HEK293T (cell line): ENCODE results near the gene CHMP3.

ENCODE experiments used
- CTCF ChIA-PET: fragments of 350-600 bp; formaldehyde crosslinking; extraction: SDS; loops from one replicate; lab custom pipeline; 2021; ENCODE audit warnings: antibody characterized with exemption, inconsistent platforms; lab: Yijun Ruan, JAX
- POLR2A ChIA-PET: fragments of 350-600 bp; formaldehyde crosslinking; extraction: SDS; loops from one replicate; lab custom pipeline; 2020; ENCODE audit warnings: antibody characterized with exemption, inconsistent platforms; lab: Yijun Ruan, JAX
- DNase-seq: peaks from one replicate; pipeline ENCODE4 v3.0.0; 2012; ENCODE audit warnings: mixed read lengths; ENCODE audit errors: extremely low spot score
- ARNT ChIP-seq: fragments of 450-650 bp; IDR thresholded peaks from 2 replicates; pipeline ENCODE4 v1.6.1; 2017; ENCODE audit warnings: mild to moderate bottlenecking
- BHLHE40 ChIP-seq: fragments of 450-650 bp; IDR thresholded peaks from 2 replicates; pipeline ENCODE4 v1.6.1; 2016; ENCODE audit warnings: mild to moderate bottlenecking, moderate library complexity, borderline replicate concordance
- CTBP1 ChIP-seq: fragments of 450-650 bp; IDR thresholded peaks from 2 replicates; pipeline ENCODE4 v1.6.1; 2016; ENCODE audit warnings: borderline replicate concordance
- ELF4 ChIP-seq: fragments of 450-650 bp; IDR thresholded peaks from 2 replicates; pipeline ENCODE4 v1.6.1; 2017; ENCODE audit warnings: antibody characterized with exemption
- FOXA1 ChIP-seq: fragments of 450-650 bp; IDR thresholded peaks from 2 replicates; pipeline ENCODE4 v1.6.1; 2016; ENCODE audit warnings: mild to moderate bottlenecking
- FOXK2 ChIP-seq: fragments of 450-650 bp; IDR thresholded peaks from 2 replicates; pipeline ENCODE4 v1.6.1; 2016; ENCODE audit warnings: mild to moderate bottlenecking
- FOXM1 ChIP-seq: fragments of 450-650 bp; IDR thresholded peaks from 2 replicates; pipeline ENCODE4 v1.6.1; 2017; ENCODE audit warnings: mild to moderate bottlenecking, borderline replicate concordance
- HDGF ChIP-seq: fragments of 450-650 bp; IDR thresholded peaks from 2 replicates; pipeline ENCODE4 v1.6.1; 2017; ENCODE audit warnings: antibody characterized with exemption, borderline replicate concordance
- L3MBTL2 ChIP-seq: fragments of 450-650 bp; conservative IDR thresholded peaks from 2 replicates; pipeline ENCODE4 v1.6.1; 2016; ENCODE audit warnings: mild to moderate bottlenecking
- LEF1 ChIP-seq: fragments of 450-650 bp; IDR thresholded peaks from 2 replicates; pipeline ENCODE4 v1.6.1; 2017; ENCODE audit warnings: mild to moderate bottlenecking, borderline replicate concordance
- NFRKB ChIP-seq: fragments of 450-650 bp; IDR thresholded peaks from 2 replicates; pipeline ENCODE4 v1.6.1; 2016; ENCODE audit warnings: mild to moderate bottlenecking, moderate library complexity
- PKNOX1 ChIP-seq: fragments of 450-650 bp; IDR thresholded peaks from 2 replicates; pipeline ENCODE4 v1.6.1; 2016
- SP1 ChIP-seq: fragments of 450-650 bp; IDR thresholded peaks from 2 replicates; pipeline ENCODE4 v1.6.1; 2017
- SUZ12 ChIP-seq: fragments of 450-650 bp; IDR thresholded peaks from 2 replicates; pipeline ENCODE4 v1.6.1; 2016; ENCODE audit warnings: mild to moderate bottlenecking
- TARDBP ChIP-seq: fragments of 450-650 bp; IDR thresholded peaks from 2 replicates; pipeline ENCODE4 v1.6.1; 2016
- ZNF384 ChIP-seq: fragments of 450-650 bp; IDR thresholded peaks from 2 replicates; pipeline ENCODE4 v1.6.1; 2016

CHMP3 gene

GRCh38 chr2:86489542-86489941 is 73.7 kb downstream of the CHMP3 start:
- ChIA-PET CTCF (no interaction called here), POLR2A (no interaction called here)
- no peak for TF ChIP-seq SUZ12
- TF ChIP-seq NFRKB: no peak
- no peak for TF ChIP-seq FOXM1
- no peak for DNase-seq

GRCh38 chr2:86488561-86489250 is 74.5 kb downstream of the CHMP3 start:
- ChIA-PET POLR2A (no interaction called here), CTCF (no interaction called here)
- TF ChIP-seq FOXA1: no peak
- TF ChIP-seq SUZ12: no peak
- no peak for TF ChIP-seq TARDBP
- TF ChIP-seq L3MBTL2: no peak
- TF ChIP-seq HDGF: no peak
- DNase-seq: no peak

DNA sequence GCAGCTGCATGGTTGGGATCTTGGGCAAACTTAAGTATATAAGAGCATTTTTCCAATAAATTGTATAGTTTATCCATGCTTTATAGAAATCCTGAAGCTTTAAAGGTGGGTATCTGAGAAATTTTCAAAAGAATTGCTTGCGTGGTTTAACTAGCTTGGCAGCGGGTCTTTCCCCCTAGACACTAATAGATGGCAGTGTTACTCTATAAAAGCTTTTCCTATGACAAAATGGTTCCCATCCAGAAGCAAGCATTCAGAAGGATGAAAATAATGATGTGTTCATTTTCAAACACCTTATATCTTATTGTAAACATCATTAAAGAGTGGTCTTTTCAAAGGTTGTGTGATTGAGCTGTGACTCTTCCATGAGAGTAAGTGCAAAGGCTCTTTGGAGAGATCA is 76.2 kb downstream of the CHMP3 start:
- ChIA-PET CTCF (interaction anchor here (1.3 kb wide), 1 partner anchor 318 kb away, joined by 3 read pairs; no protein-coding TSS in a partner anchor), POLR2A (no interaction called here)
- TF ChIP-seq HDGF (no peak), TARDBP (no peak), ZNF384 (no peak), BHLHE40 (no peak), FOXA1 (no peak), ELF4 (no peak), PKNOX1 (no peak), SP1 (no peak), CTBP1 (no peak), ARNT (no peak), FOXM1 (no peak), NFRKB (no peak), L3MBTL2 (no peak), SUZ12 (no peak), FOXK2 (no peak), LEF1 (no peak)
- DNase-seq: no peak

DNA sequence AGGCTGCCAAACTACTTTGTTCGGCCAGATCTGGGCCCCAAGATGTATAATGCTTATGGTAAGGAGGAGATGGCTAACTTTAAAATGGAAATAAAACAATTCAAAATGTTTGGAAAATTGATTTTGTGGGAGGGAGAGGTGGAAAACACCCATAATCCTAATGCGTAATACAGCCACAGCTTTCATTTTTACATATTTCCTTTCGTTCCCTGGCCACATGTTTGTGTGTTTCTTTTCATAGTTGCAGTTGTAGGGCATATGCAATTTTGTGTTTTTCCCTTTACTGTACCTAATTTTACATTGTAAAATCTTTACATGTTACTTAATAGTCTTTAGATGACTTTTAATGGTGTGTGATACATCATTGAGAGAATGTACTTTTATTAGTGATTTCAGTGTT is 77.4 kb downstream of the CHMP3 start:
- no peak for DNase-seq
- ChIA-PET POLR2A (no interaction called here), CTCF (no interaction called here)
- TF ChIP-seq SP1 (no peak), LEF1 (no peak), TARDBP (no peak), FOXA1 (no peak)

DNA sequence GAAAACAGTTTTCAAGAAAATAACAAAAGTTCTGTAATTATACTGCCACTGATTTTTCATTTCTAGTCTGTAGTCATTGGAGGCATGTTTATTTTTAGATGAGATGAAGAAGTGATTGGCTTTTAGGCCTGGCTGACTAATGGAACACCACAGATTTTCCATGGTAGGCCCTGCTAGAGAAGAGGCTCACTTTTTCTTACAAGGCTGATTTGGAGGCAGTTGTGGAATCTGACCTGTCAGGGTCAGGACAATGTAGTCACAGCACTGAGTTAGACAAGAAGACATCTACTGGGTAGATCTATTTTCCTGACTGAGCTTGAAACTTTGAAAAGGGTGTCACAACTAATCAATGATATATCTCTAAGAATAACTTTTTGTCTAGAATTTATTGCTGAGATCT is 78.1 kb downstream of the CHMP3 start:
- TF ChIP-seq PKNOX1: no peak
- TF ChIP-seq FOXK2: no peak
- TF ChIP-seq SUZ12: no peak
- no peak for TF ChIP-seq FOXA1
- no peak for TF ChIP-seq ZNF384
- TF ChIP-seq HDGF: no peak
- TF ChIP-seq BHLHE40: no peak
- no peak for TF ChIP-seq TARDBP
- TF ChIP-seq ARNT: no peak
- no peak for TF ChIP-seq NFRKB
- TF ChIP-seq ELF4: no peak
- TF ChIP-seq LEF1: no peak
- TF ChIP-seq SP1: no peak
- TF ChIP-seq L3MBTL2: no peak
- DNase-seq: no peak
- ChIA-PET CTCF (no interaction called here), POLR2A (no interaction called here)

GRCh38 chr2:86484385-86484784 is 78.9 kb downstream of the CHMP3 start:
- POLR2A ChIA-PET: no interaction called here
- TF ChIP-seq FOXA1: no peak
- TF ChIP-seq FOXM1: no peak
- TF ChIP-seq SP1: no peak
- no peak for TF ChIP-seq L3MBTL2
- TF ChIP-seq ELF4: no peak
- no peak for TF ChIP-seq LEF1
- TF ChIP-seq FOXK2: no peak
- no peak for TF ChIP-seq PKNOX1
- TF ChIP-seq BHLHE40: no peak
- no peak for TF ChIP-seq NFRKB
- no peak for TF ChIP-seq TARDBP
- TF ChIP-seq HDGF: no peak
- TF ChIP-seq CTBP1: no peak
- no peak for TF ChIP-seq SUZ12
- no peak for TF ChIP-seq ZNF384
- TF ChIP-seq ARNT: no peak
- CTCF ChIA-PET: no interaction called here
- no peak for DNase-seq

DNA sequence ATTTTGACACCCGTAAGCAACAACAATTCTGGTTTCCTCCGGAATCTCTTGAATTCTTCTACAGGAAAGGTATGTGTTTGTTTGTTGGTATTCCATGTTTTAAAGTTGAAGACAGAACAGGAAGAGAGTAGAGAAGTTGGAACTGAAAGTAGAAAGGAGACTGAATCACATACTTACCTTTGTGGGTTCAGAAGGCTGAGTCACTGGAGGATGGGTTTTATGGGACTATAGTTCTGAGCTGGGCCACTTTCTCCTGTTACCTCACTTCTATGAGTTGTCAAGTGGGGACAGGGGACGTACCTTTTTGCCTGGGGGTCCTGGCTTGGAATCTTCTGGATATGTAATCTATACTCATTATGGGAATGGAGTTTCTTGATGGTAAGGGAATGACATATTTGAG is 81.2 kb downstream of the CHMP3 start:
- ChIA-PET CTCF (no interaction called here), POLR2A (no interaction called here)
- TF ChIP-seq ZNF384: no peak
- TF ChIP-seq NFRKB: no peak
- no peak for TF ChIP-seq FOXA1
- no peak for TF ChIP-seq ELF4
- TF ChIP-seq CTBP1: no peak
- no peak for TF ChIP-seq LEF1
- TF ChIP-seq PKNOX1: no peak
- TF ChIP-seq SP1: no peak
- TF ChIP-seq ARNT: no peak
- no peak for TF ChIP-seq L3MBTL2
- no peak for TF ChIP-seq FOXK2
- no peak for TF ChIP-seq HDGF
- TF ChIP-seq BHLHE40: no peak
- no peak for TF ChIP-seq FOXM1
- TF ChIP-seq TARDBP: no peak
- no peak for TF ChIP-seq SUZ12
- no peak for DNase-seq
